Erythroblast (primary cell): ENCODE measurements around the gene CHSY1.

ENCODE experiments used
- DNase-seq, 2 experiments: peaks; one replicate each; lab custom pipeline; 2025; lab: John Stamatoyannopoulos, UW
- GATA1 ChIP-seq: IDR thresholded peaks from 2 replicates; pipeline ENCODE4 v1.6.1; 2011; ENCODE audit warnings: low read depth, mild to moderate bottlenecking, control low read depth, low read length, moderate library complexity
- POLR2A ChIP-seq: IDR thresholded peaks from 2 replicates; pipeline ENCODE4 v1.6.1; 2011; ENCODE audit warnings: mild to moderate bottlenecking, low read length

CHSY1 gene

GRCh38 chr15:101178931-101179330, 72.9 kb downstream of the CHSY1 start:
- TF ChIP-seq POLR2A: no peak
- TF ChIP-seq GATA1: no peak
- DNase-seq: no peak

GRCh38 chr15:101178479-101178878, 73.4 kb downstream of the CHSY1 start:
- TF ChIP-seq GATA1 (no peak), POLR2A (no peak)
- no peak for DNase-seq

GRCh38 chr15:101177866-101178265, 74.0 kb downstream of the CHSY1 start:
- DNase-seq: no peak
- TF ChIP-seq GATA1: no peak
- TF ChIP-seq POLR2A: no peak

- DNase-seq: no peak
- TF ChIP-seq GATA1 (no peak), POLR2A (no peak)
These were observed 75.2 kb downstream of the CHSY1 start for GRCh38 chr15:101176625-101177024.

GRCh38 chr15:101175401-101175800, 76.4 kb downstream of the CHSY1 start:
- TF ChIP-seq GATA1 (no peak), POLR2A (no peak)
- DNase-seq: no peak

GRCh38 chr15:101174152-101174920, 77.5 kb downstream of the CHSY1 start:
- no peak for DNase-seq
- TF ChIP-seq GATA1 (no peak), POLR2A (no peak)

GRCh38 chr15:101173233-101174119, 78.4 kb downstream of the CHSY1 start:
- DNase-seq: no peak
- no peak for TF ChIP-seq GATA1
- TF ChIP-seq POLR2A: no peak

GRCh38 chr15:101172501-101173071, 79.3 kb downstream of the CHSY1 start:
- DNase-seq: no peak
- TF ChIP-seq POLR2A (no peak), GATA1 (no peak)

- TF ChIP-seq POLR2A (no peak), GATA1 (no peak)
- DNase-seq: no peak
These were observed 79.9 kb downstream of the CHSY1 start for GRCh38 chr15:101171954-101172353.

GRCh38 chr15:101170568-101171350, 81.1 kb downstream of the CHSY1 start:
- TF ChIP-seq POLR2A (no peak), GATA1 (no peak)
- no peak for DNase-seq

- TF ChIP-seq POLR2A: no peak
- TF ChIP-seq GATA1: no peak
- no peak for DNase-seq
These were observed 82.3 kb downstream of the CHSY1 start for GRCh38 chr15:101169495-101170071.

- TF ChIP-seq POLR2A: no peak
- TF ChIP-seq GATA1: no peak
- no peak for DNase-seq
These were observed 82.9 kb downstream of the CHSY1 start for GRCh38 chr15:101168898-101169494.

- TF ChIP-seq POLR2A (peak; percentile 8), GATA1 (no peak)
- no peak for DNase-seq
These were observed 83.4 kb downstream of the CHSY1 start for GRCh38 chr15:101168463-101168824.
